GM19099 (cell line): ENCODE results near the gene MCFD2.

Experiments
- POLR2A ChIP-seq: IDR thresholded peaks from 3 replicates; pipeline ENCODE4 v1.6.1; 2011; ENCODE audit warnings: low read depth; ENCODE audit not compliant: insufficient read length; ENCODE audit errors: extremely low read depth

MCFD2 gene

GRCh38 chr2:46943881-46944798 is 28.5 kb upstream of the MCFD2 start:
- no peak for TF ChIP-seq POLR2A

GRCh38 chr2:46942891-46943626 is 27.5 kb upstream of the MCFD2 start:
- TF ChIP-seq POLR2A: no peak

GRCh38 chr2:46942143-46942526 is 26.5 kb upstream of the MCFD2 start:
- TF ChIP-seq POLR2A: peak; percentile 49

GRCh38 chr2:46939626-46940359 is 24.2 kb upstream of the MCFD2 start:
- no peak for TF ChIP-seq POLR2A

DNA sequence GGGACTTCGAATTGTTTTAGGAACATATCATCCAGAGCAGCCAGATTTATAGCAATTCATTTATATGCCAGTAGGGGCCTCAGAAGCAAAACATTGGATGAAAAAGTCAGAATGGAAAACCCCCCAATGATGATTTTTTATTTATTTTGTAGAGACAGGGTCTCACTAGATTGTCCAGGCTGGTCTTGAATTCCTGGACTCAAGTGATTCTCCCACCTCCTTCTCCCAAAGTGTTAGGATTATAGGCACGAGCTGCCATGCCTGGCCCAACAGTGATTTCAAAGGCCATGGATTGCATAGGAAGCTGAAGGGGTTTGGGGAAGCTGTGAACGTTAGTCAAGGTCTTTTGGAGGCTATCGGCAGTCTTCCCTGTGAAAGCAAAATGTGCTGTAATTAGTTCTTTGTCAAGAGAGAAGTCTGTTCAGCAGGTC is 21.9 kb upstream of the MCFD2 start:
- TF ChIP-seq POLR2A: no peak

- no peak for TF ChIP-seq POLR2A
These were observed 21.0 kb upstream of the MCFD2 start for GRCh38 chr2:46936566-46936965.

GRCh38 chr2:46935071-46935470 is 19.5 kb upstream of the MCFD2 start:
- no peak for TF ChIP-seq POLR2A

GRCh38 chr2:46929612-46930011 is 14.0 kb upstream of the MCFD2 start:
- TF ChIP-seq POLR2A: no peak

DNA sequence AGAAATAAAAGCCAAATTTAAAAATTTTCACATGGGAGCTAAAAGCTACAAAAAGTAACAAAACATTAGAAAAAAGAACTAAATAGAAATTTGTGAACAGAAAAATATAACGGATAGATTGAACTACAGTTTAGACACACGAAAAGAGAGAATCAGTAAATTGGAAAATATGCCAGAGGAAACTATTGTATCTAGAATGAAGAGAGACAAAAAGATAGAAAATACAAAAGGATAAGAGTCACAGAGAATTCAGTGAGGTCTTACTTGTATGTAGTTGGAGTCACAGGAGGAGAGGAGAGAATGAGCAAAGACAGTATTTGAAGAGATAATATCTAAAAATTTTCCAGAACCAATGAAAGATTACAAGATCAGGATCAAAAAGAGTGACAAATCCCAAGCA is 11.3 kb upstream of the MCFD2 start:
- no peak for TF ChIP-seq POLR2A

- TF ChIP-seq POLR2A: no peak
These were observed 10.1 kb upstream of the MCFD2 start for GRCh38 chr2:46925474-46926351.

GRCh38 chr2:46924608-46925007 is 9.0 kb upstream of the MCFD2 start:
- TF ChIP-seq POLR2A: no peak

- no peak for TF ChIP-seq POLR2A
These were observed 8.4 kb upstream of the MCFD2 start for GRCh38 chr2:46924038-46924437.

DNA sequence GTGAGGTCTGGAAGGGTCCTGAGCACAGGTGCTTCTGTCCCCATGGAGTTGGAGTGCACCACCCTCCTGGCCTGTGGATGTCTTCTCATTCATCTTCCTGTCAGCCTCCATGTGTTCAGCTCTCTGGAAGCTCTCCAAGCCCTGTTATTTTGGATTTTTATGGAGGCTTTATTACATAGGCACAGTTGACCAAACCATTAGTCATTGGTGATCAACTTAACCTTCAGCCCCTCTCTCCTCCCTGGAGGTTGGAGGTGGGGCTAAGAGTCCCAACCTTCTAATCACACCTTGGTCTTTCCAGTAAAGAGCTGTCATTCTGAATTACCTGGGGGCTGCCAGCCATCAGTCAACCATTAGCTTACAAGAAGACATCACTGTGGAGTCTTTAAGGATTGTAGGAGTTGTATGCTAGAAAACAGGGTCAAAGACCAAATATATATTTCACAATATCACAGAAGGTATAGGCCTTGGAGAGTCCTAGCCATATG is 7.5 kb upstream of the MCFD2 start:
- TF ChIP-seq POLR2A: no peak

DNA sequence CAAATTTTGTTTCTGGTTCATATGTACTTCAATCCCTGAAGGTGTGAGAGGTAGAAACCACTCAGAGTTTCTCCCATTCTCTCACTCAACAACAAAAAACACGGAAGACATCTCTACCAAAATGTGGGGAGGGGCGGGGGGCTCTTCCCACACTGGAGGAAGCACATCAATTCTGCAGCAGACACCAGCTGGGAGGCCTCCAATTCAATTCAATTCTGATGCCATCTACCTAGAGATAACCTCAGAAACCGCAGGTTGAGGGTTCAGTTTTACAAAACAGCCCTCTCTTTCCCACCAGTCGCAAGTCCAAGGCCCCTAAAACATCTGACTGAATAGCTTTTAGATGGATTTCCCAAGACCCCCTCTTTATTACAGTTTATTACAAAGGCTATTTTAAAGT is 7.0 kb upstream of the MCFD2 start:
- no peak for TF ChIP-seq POLR2A
